GM23338 (cell line): ENCODE data around the gene CRYBA1. TPM values are rescaled to one million over a fixed set of nuclear protein-coding genes. Genes with fewer than 3 reads are reported as not detected.

Experiments
- ATAC-seq: fragments of 200-7000 bp; cut with Tn5 transposase; 3 replicates; pipeline ENCODE4 v1.9.1; 2020
- DNase-seq: peaks from one replicate; pipeline ENCODE4 v3.0.0-alpha.2; 2015; ENCODE audit warnings: low spot score
- H2AFZ ChIP-seq: fragments of 200-600 bp; sonication (generic); 2 replicates; pipeline ENCODE4 v1.8.0; 2016; ENCODE audit warnings: antibody characterized with exemption, mild to moderate bottlenecking, moderate library complexity
- H3F3A ChIP-seq: fragments of 200-600 bp; sonication (generic); replicated peaks from 2 replicates; pipeline ENCODE4 v1.8.0; 2017; ENCODE audit warnings: antibody characterized with exemption, mixed run types, low read depth
- H3K27ac ChIP-seq: fragments of 200-600 bp; sonication (generic); 2 replicates; pipeline ENCODE4 v1.6.1; 2016; ENCODE audit warnings: low read depth
- H3K27me3 ChIP-seq: fragments of 200-600 bp; sonication (generic); 2 replicates; pipeline ENCODE4 v1.8.0; 2016; ENCODE audit warnings: mild to moderate bottlenecking, mixed run types, moderate library complexity; ENCODE audit not compliant: insufficient read depth
- H3K36me3 ChIP-seq: fragments of 200-600 bp; sonication (generic); 2 replicates; pipeline ENCODE4 v1.8.0; 2016; ENCODE audit warnings: mild to moderate bottlenecking; ENCODE audit not compliant: insufficient read depth
- H3K4me1 ChIP-seq: fragments of 200-600 bp; sonication (generic); 2 replicates; pipeline ENCODE4 v1.8.0; 2016; ENCODE audit warnings: mild to moderate bottlenecking, moderate library complexity; ENCODE audit not compliant: insufficient read depth
- H3K4me2 ChIP-seq: fragments of 200-600 bp; sonication (generic); 2 replicates; pipeline ENCODE4 v1.7.1; 2017; ENCODE audit warnings: mixed run types
- H3K4me3 ChIP-seq: fragments of 200-600 bp; sonication (generic); 2 replicates; pipeline ENCODE4 v1.6.1; 2016; ENCODE audit warnings: mixed run types
- H3K79me2 ChIP-seq: fragments of 200-600 bp; sonication (generic); replicated peaks from 2 replicates; pipeline ENCODE4 v1.8.0; 2017; ENCODE audit warnings: mild to moderate bottlenecking; ENCODE audit not compliant: insufficient read depth
- H3K9me2 ChIP-seq: fragments of 200-600 bp; sonication (generic); 2 replicates; pipeline ENCODE4 v1.8.0; 2017; ENCODE audit not compliant: insufficient read depth
- H4K20me1 ChIP-seq: fragments of 200-600 bp; sonication (generic); replicated peaks from 2 replicates; pipeline ENCODE4 v1.8.0; 2017; ENCODE audit warnings: mild to moderate bottlenecking; ENCODE audit not compliant: insufficient read depth
- H3K27ac Mint-ChIP-seq: 2 replicates; pipeline ENCODE4 v1.8.0; 2020; ENCODE audit warnings: inconsistent platforms, mild to moderate bottlenecking, moderate library complexity, mixed read lengths
- H3K27me3 Mint-ChIP-seq: 3 replicates; pipeline ENCODE4 v1.8.0; 2022; ENCODE audit warnings: low read depth, mild to moderate bottlenecking, moderate library complexity, mixed read lengths, inconsistent platforms; ENCODE audit not compliant: insufficient read depth, poor library complexity
- H3K36me3 Mint-ChIP-seq: 3 replicates; pipeline ENCODE4 v1.8.0; 2021; ENCODE audit warnings: low read depth, mild to moderate bottlenecking, inconsistent platforms, moderate library complexity, mixed read lengths
- H3K4me1 Mint-ChIP-seq: 3 replicates; pipeline ENCODE4 v1.8.0; 2020; ENCODE audit warnings: mild to moderate bottlenecking, inconsistent platforms, mixed read lengths
- H3K4me3 Mint-ChIP-seq: 3 replicates; pipeline ENCODE4 v1.8.0; 2021; ENCODE audit warnings: moderate library complexity, mild to moderate bottlenecking, inconsistent platforms, mixed read lengths
- H3K9me3 Mint-ChIP-seq: 3 replicates; pipeline ENCODE4 v1.8.0; 2020; ENCODE audit warnings: moderate library complexity, mild to moderate bottlenecking, inconsistent platforms, mixed read lengths
- CREB1 ChIP-seq: fragments of 250-450 bp; sonication (Bioruptor Pico); IDR thresholded peaks from 2 replicates; pipeline ENCODE4 v1.5.0; 2020; ENCODE audit warnings: low read depth, mild to moderate bottlenecking, moderate library complexity
- ETS1 ChIP-seq: IDR thresholded peaks from 2 replicates; pipeline ENCODE4 v1.6.1; 2016; ENCODE audit warnings: antibody characterized with exemption
- EZH2 ChIP-seq: fragments of 200-600 bp; sonication (generic); IDR thresholded peaks from one replicate; pipeline ENCODE4 v1.8.0; 2017; ENCODE audit warnings: antibody characterized with exemption, mild to moderate bottlenecking, low read depth; ENCODE audit not compliant: unreplicated experiment
- EZH2phosphoT487 ChIP-seq: fragments of 200-600 bp; sonication (generic); IDR thresholded peaks from one replicate; pipeline ENCODE4 v1.8.1; 2018; ENCODE audit warnings: antibody characterized with exemption; ENCODE audit not compliant: unreplicated experiment
- JUNB ChIP-seq: IDR thresholded peaks from one replicate; pipeline ENCODE4 v1.6.1; 2016; ENCODE audit warnings: antibody characterized with exemption; ENCODE audit not compliant: unreplicated experiment
- NANOG ChIP-seq: IDR thresholded peaks from 2 replicates; pipeline ENCODE4 v1.6.1; 2016; ENCODE audit warnings: antibody characterized with exemption, borderline replicate concordance
- POLR2AphosphoS5 ChIP-seq: IDR thresholded peaks from 2 replicates; pipeline ENCODE4 v1.6.1; 2016; ENCODE audit warnings: antibody characterized with exemption, low read depth
- REST ChIP-seq: IDR thresholded peaks from one replicate; pipeline ENCODE4 v1.6.1; 2018; ENCODE audit warnings: antibody characterized with exemption; ENCODE audit not compliant: unreplicated experiment
- STAT1 ChIP-seq: IDR thresholded peaks from one replicate; pipeline ENCODE4 v1.6.1; 2016; ENCODE audit warnings: antibody characterized with exemption; ENCODE audit not compliant: unreplicated experiment
- ZNF114 ChIP-seq: fragments of 250-450 bp; sonication (Bioruptor Pico); IDR thresholded peaks from 2 replicates; pipeline ENCODE4 v1.5.0; 2020; ENCODE audit warnings: mild to moderate bottlenecking, moderate library complexity
- ZNF331 ChIP-seq: fragments of 250-450 bp; sonication (Bioruptor Pico); IDR thresholded peaks from 2 replicates; pipeline ENCODE4 v1.5.0; 2020; ENCODE audit warnings: low read depth, mild to moderate bottlenecking, moderate library complexity
- ZNF462 ChIP-seq: fragments of 250-450 bp; sonication (Bioruptor Pico); IDR thresholded peaks from 2 replicates; pipeline ENCODE4 v1.5.0; 2020; ENCODE audit warnings: mild to moderate bottlenecking, moderate library complexity
- polyA plus RNA-seq: library from polyadenylated mRNA; unstranded; fragments of >200 nt; fragmentation: Nextera tagmentation; extraction: Ambion mirVana; gene quantifications from 2 replicates; pipeline ENCODE4 v1.2.1, GENCODE V29; 2016
- total RNA-seq: library from RNA; depleted of rRNA; stranded (reverse); fragments of >200 nt; shearing (Covaris generic); gene quantifications from 2 replicates; pipeline ENCODE4 v1.2.3, GENCODE V29; 2014
- TF ChIP-seq, protein P1 (sequence below), 2 experiments: fragments of 200-600 bp in 1 of 2; sonication (generic) in 1 of 2; conservative IDR thresholded peaks; 2 replicates each; pipeline versions ENCODE4 v1.5.1 to v1.6.1; 2016 to 2017; ENCODE audit warnings: antibody characterized with exemption in 2 of 2, low read depth in 2 of 2, mild to moderate bottlenecking in 2 of 2, moderate library complexity in 1 of 2

The CRYBA1 gene
- total and polyA plus RNA-seq, 2 experiments from 2014 or later = not detected

GRCh38 chr17:29257756-29258155, 11.1 kb downstream of the CRYBA1 start:
- Mint-ChIP-seq H3K4me1 (peaks cover 3% of the 10 kb centered on the region; the same call in 2 of the 3 replicates), H3K36me3 (peaks cover 30% of the 10 kb centered on the region; the same call in 2 of the 3 replicates), H3K27ac (no peak overlapping the region), H3K9me3 (no peaks in the 10 kb centered on the region), H3K4me3 (no peak overlapping the region), H3K27me3 (peaks cover 3% of the 10 kb centered on the region)
- Histone ChIP-seq H3K36me3 (peaks cover 14% of the 10 kb centered on the region; the same call in 1 of the 2 replicates), H3K9me2 (no peaks in the 10 kb centered on the region), H4K20me1 (peaks cover 27% of the 10 kb centered on the region), H3K4me3 (no peak overlapping the region), H3K4me2 (no peak overlapping the region), H2AFZ (no peak overlapping the region), H3K4me1 (peaks cover 11% of the 10 kb centered on the region; the same call in 1 of the 2 replicates), H3K79me2 (peaks cover 18% of the 10 kb centered on the region), H3K27me3 (no peaks in the 10 kb centered on the region), H3F3A (peaks cover 3% of the 10 kb centered on the region; the same call in 1 of the 2 replicates), H3K27ac (no peak overlapping the region; the same call in 1 of the 2 replicates)
- no peak for DNase-seq
- TF ChIP-seq ZNF331 (no peak), POLR2AphosphoS5 (no peak), EZH2 (no peak), CREB1 (CRISPR knock-in tag) (no peak), NANOG (no peak), ETS1 (no peak), JUNB (no peak), STAT1 (no peak), REST (no peak), EZH2phosphoT487 (no peak), ZNF114 (no peak), ZNF462 (CRISPR knock-in tag) (no peak)
- TF ChIP-seq, protein P1, sequence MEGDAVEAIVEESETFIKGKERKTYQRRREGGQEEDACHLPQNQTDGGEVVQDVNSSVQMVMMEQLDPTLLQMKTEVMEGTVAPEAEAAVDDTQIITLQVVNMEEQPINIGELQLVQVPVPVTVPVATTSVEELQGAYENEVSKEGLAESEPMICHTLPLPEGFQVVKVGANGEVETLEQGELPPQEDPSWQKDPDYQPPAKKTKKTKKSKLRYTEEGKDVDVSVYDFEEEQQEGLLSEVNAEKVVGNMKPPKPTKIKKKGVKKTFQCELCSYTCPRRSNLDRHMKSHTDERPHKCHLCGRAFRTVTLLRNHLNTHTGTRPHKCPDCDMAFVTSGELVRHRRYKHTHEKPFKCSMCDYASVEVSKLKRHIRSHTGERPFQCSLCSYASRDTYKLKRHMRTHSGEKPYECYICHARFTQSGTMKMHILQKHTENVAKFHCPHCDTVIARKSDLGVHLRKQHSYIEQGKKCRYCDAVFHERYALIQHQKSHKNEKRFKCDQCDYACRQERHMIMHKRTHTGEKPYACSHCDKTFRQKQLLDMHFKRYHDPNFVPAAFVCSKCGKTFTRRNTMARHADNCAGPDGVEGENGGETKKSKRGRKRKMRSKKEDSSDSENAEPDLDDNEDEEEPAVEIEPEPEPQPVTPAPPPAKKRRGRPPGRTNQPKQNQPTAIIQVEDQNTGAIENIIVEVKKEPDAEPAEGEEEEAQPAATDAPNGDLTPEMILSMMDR (conservative IDR thresholded peaks at IDR 0.05; ENCODE audit: low read depth in 2 of 2) = no peak
- no peak for ATAC-seq
